HEK293 (cell line): Measurements from ENCODE around the gene METRNL.

ENCODE experiments used
- CTCF ChIA-PET: fragments of 350-600 bp; formaldehyde crosslinking; extraction: SDS; loops from one replicate; lab custom pipeline; 2021; ENCODE audit warnings: antibody characterized with exemption; lab: Yijun Ruan, JAX
- POLR2A ChIA-PET: fragments of 300-600 bp; formaldehyde crosslinking; extraction: SDS; loops from one replicate; lab custom pipeline; 2020; ENCODE audit warnings: antibody characterized with exemption, inconsistent platforms; lab: Yijun Ruan, JAX
- H3K27ac ChIP-seq: fragments of 200-500 bp; sonication (Bioruptor generic); 2 replicates; pipeline ENCODE4 v1.5.1; 2014; ENCODE audit warnings: low read depth, low read length, control low read depth, inconsistent platforms; ENCODE audit errors: extremely low read depth
- H3K36me3 ChIP-seq, 2 experiments: fragments of 200-500 bp in 1 of 2; sonication (Bioruptor generic) in 1 of 2; 1 replicate in 1 of 2; 2 replicates in 1 of 2; pipeline ENCODE4 v1.5.1; 2014 to 2017; ENCODE audit warnings: inconsistent platforms in 2 of 2, low read length in 2 of 2; ENCODE audit not compliant: control insufficient read depth in 2 of 2, insufficient read depth in 1 of 2
- H3K4me1 ChIP-seq: fragments of 200-500 bp; sonication (Bioruptor generic); 2 replicates; pipeline ENCODE4 v1.5.1; 2014; ENCODE audit warnings: mild to moderate bottlenecking, low read length, inconsistent platforms; ENCODE audit not compliant: control insufficient read depth, insufficient read depth
- H3K4me3 ChIP-seq: 2 replicates; pipeline ENCODE4 v1.5.1; 2011; ENCODE audit warnings: low read depth, mild to moderate bottlenecking, control low read depth, low read length, moderate library complexity
- H3K9me3 ChIP-seq: fragments of 200-500 bp; sonication (Bioruptor generic); 2 replicates; pipeline ENCODE4 v1.5.1; 2014; ENCODE audit warnings: low read depth, low read length, inconsistent platforms; ENCODE audit not compliant: control insufficient read depth, insufficient read depth
- GLIS1 ChIP-seq: fragments of 450-650 bp; formaldehyde crosslinking; IDR thresholded peaks from 2 replicates; pipeline ENCODE4 v1.5.1; 2016; ENCODE audit warnings: missing biosample characterization, missing genetic modification characterization
- GLIS2 ChIP-seq: fragments of 450-650 bp; formaldehyde crosslinking; IDR thresholded peaks from 2 replicates; pipeline ENCODE4 v1.5.1; 2016; ENCODE audit warnings: missing biosample characterization, missing genetic modification characterization
- HOXC10 ChIP-seq: sonication (generic); formaldehyde crosslinking; IDR thresholded peaks from 2 replicates; pipeline ENCODE4 v1.8.1; 2023; ENCODE audit warnings: mild to moderate bottlenecking, missing genetic modification reagents
- KLF1 ChIP-seq: fragments of 450-650 bp; formaldehyde crosslinking; IDR thresholded peaks from 2 replicates; pipeline ENCODE4 v1.5.1; 2016; ENCODE audit warnings: missing biosample characterization, missing genetic modification characterization
- KLF9 ChIP-seq: fragments of 450-650 bp; formaldehyde crosslinking; IDR thresholded peaks from 2 replicates; pipeline ENCODE4 v1.5.1; 2016; ENCODE audit warnings: missing biosample characterization, missing genetic modification characterization, low read depth
- SP2 ChIP-seq: fragments of 450-650 bp; formaldehyde crosslinking; IDR thresholded peaks from 2 replicates; pipeline ENCODE4 v1.5.1; 2016; ENCODE audit warnings: missing biosample characterization, missing genetic modification characterization
- YY1 ChIP-seq: fragments of 450-650 bp; formaldehyde crosslinking; IDR thresholded peaks from 2 replicates; pipeline ENCODE4 v1.5.1; 2018; ENCODE audit warnings: missing biosample characterization, missing genetic modification characterization
- ZBTB20 ChIP-seq: fragments of 450-650 bp; formaldehyde crosslinking; IDR thresholded peaks from 2 replicates; pipeline ENCODE4 v1.5.1; 2016; ENCODE audit warnings: missing biosample characterization, missing genetic modification characterization
- ZNF121 ChIP-seq: fragments of 450-650 bp; formaldehyde crosslinking; IDR thresholded peaks from 2 replicates; pipeline ENCODE4 v1.5.1; 2016; ENCODE audit warnings: missing biosample characterization, missing genetic modification characterization
- ZNF335 ChIP-seq: fragments of 450-650 bp; formaldehyde crosslinking; conservative IDR thresholded peaks from 2 replicates; pipeline ENCODE4 v1.5.1; 2016; ENCODE audit warnings: missing biosample characterization, missing genetic modification characterization
- ZNF366 ChIP-seq: fragments of 450-650 bp; formaldehyde crosslinking; conservative IDR thresholded peaks from 2 replicates; pipeline ENCODE4 v1.5.1; 2016; ENCODE audit warnings: missing biosample characterization, missing genetic modification characterization
- ZNF510 ChIP-seq: fragments of 450-650 bp; formaldehyde crosslinking; IDR thresholded peaks from 2 replicates; pipeline ENCODE4 v1.5.1; 2018; ENCODE audit warnings: mild to moderate bottlenecking, missing genetic modification characterization, missing biosample characterization; ENCODE audit not compliant: insufficient replicate concordance
- ZNF600 ChIP-seq: fragments of 450-650 bp; formaldehyde crosslinking; IDR thresholded peaks from 2 replicates; pipeline ENCODE4 v1.5.1; 2016; ENCODE audit warnings: missing biosample characterization, missing genetic modification characterization
- ZNF707 ChIP-seq: fragments of 450-650 bp; formaldehyde crosslinking; IDR thresholded peaks from 2 replicates; pipeline ENCODE4 v1.5.1; 2016; ENCODE audit warnings: missing biosample characterization, missing genetic modification characterization
- ZXDB ChIP-seq: fragments of 450-650 bp; formaldehyde crosslinking; IDR thresholded peaks from 2 replicates; pipeline ENCODE4 v1.5.1; 2016; ENCODE audit warnings: missing biosample characterization, missing genetic modification characterization
- TF ChIP-seq, protein P1 (sequence below): fragments of 450-650 bp; formaldehyde crosslinking; IDR thresholded peaks from 2 replicates; pipeline ENCODE4 v1.5.1; 2016; ENCODE audit warnings: missing biosample characterization, missing genetic modification characterization, borderline replicate concordance

Gene METRNL

DNA sequence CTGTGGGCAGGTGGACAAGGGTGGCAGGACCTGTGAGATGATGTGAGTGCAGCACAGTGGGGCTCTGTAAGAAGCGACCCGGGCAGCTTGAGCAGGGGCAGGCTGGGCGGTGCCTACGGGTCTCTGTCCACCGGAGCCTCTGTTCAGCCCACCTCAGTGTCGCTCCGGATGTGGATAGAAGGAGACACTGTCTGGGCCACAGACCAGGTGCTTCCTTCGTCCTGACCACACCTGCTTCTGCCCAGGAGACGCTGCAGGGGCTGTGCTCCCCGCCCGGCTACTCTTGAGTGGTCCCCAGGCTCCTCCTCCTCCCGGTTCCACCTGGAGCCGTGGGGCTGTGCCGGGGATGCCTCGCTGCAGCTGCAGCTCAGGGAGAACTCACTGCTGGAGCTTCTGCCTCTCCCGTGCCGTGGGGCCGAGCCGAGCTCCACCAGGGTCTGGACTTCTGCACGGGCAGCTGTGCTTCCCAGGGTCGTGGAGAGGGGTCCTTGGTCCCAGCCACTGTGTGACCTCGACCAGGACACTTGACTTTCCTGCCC is 21.5 kb downstream of the METRNL start:
- POLR2A ChIA-PET, result no interaction called here
- CTCF ChIA-PET, result no interaction called here
- H3K36me3 ChIP-seq, result peaks cover 0 to 8% of the 10 kb centered on the region in 2 experiments; a peak in 1 of 3 replicates
- peaks cover 8% of the 10 kb centered on the region; the same call in 1 of the 2 replicates for H3K4me1 ChIP-seq
- no peak overlapping the region for H3K4me3 ChIP-seq
- H3K9me3 ChIP-seq, result no peaks in the 10 kb centered on the region
- TF ChIP-seq ZXDB (tag by site-specific recombination) (no peak), ZNF600 (tag by site-specific recombination) (peak; percentile 60), KLF1 (0 out of 2 replicates have a peak, but pooled peaks have one; percentile 15)
- H3K27ac ChIP-seq, result no peak overlapping the region

DNA sequence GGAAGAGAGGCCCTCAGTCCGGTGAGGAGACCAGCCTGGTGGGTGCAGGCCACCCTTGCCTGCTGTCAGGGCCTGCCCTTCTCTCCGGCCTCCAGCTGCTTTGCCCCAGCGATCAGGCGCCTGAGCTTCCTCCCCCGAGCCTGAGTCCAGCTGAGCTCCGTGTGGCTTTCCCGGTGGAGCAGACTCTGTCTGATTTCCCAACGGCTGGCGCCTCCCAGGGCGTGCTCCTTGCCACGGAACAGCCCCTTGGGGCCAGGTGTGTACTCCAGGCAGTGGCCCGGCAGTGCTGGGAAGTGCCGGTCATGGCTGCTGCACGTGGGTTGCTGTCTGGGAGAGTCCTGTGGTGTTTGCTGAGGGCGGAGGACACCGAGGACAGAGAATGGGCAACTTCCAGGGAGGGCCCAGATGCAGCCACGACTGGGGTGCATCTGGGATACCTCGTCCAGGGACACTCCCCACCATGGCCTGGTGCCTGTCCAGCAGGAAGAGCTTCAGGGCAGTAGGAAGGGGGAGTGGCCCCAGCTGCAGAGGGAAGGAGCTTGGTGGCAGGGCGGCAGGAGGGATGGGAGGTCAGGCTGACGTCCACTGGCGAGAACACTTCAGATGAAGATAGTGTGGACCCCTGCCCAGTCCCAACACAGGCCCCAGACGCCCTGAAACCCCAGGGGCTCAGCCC is 22.5 kb downstream of the METRNL start:
- Histone ChIP-seq H3K27ac (no peak overlapping the region), H3K9me3 (no peaks in the 10 kb centered on the region), H3K36me3 (no peaks in the 10 kb centered on the region), H3K4me3 (no peak overlapping the region), H3K4me1 (peaks cover 8% of the 10 kb centered on the region; the same call in 1 of the 2 replicates)
- POLR2A ChIA-PET, result no interaction called here
- CTCF ChIA-PET, result no interaction called here
- TF ChIP-seq ZXDB (tag by site-specific recombination) (no peak), ZNF121 (tag by site-specific recombination) (no peak), HOXC10 (CRISPR knock-in tag) (no peak), YY1 (tag by site-specific recombination) (no peak), ZNF510 (tag by site-specific recombination) (no peak), ZNF335 (tag by site-specific recombination) (peak; percentile 41; the same call in 1 of the 2 replicates)
- TF ChIP-seq, protein P1, sequence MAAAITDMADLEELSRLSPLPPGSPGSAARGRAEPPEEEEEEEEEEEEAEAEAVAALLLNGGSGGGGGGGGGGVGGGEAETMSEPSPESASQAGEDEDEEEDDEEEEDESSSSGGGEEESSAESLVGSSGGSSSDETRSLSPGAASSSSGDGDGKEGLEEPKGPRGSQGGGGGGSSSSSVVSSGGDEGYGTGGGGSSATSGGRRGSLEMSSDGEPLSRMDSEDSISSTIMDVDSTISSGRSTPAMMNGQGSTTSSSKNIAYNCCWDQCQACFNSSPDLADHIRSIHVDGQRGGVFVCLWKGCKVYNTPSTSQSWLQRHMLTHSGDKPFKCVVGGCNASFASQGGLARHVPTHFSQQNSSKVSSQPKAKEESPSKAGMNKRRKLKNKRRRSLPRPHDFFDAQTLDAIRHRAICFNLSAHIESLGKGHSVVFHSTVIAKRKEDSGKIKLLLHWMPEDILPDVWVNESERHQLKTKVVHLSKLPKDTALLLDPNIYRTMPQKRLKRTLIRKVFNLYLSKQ, result no peak

DNA sequence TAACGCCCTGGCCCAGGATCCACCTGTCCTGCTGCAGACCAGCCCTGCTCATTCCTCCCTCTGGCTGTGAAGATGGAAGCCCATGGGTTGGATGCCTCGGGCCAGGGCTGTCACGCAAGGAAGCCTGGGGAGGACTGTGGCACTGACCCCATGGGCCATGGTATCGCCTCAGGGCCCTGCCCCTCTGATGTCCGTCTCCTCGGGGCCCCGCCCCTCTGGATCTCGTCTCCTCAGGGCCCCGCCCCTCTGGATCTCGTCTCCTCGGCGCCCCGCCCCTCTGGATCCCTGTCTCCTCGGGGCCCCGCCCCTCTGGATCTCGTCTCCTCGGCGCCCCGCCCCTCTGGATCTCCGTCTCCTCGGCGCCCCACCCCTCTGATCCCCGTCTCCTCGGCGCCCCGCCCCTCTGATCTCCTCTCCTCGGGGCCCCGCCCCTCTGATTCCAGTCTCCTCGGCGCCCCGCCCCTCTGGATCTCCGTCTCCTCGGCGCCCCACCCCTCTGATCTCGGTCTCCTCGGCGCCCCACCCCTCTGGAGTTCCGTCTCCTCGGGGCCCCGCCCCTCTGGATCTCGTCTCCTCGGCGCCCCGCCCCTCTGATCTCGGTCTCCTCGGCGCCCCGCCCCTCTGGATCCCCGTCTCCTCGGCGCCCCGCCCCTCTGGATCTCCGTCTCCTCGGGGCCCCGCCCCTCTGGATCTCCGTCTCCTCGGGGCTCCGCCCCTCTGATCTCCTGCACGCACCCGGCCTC is 24.0 kb downstream of the METRNL start:
- Histone ChIP-seq H3K9me3 (no peaks in the 10 kb centered on the region), H3K4me1 (peaks cover 8% of the 10 kb centered on the region; the same call in 1 of the 2 replicates), H3K36me3 (no peaks in the 10 kb centered on the region)
- TF ChIP-seq ZBTB20 (tag by site-specific recombination) (peak; percentile 25; the same call in 1 of the 2 replicates), GLIS1 (tag by site-specific recombination) (0 out of 2 replicates have a peak, but pooled peaks have one; percentile 19), KLF9 (tag by site-specific recombination) (peak; percentile 75; the same call in 1 of the 2 replicates), ZNF707 (tag by site-specific recombination) (no peak), SP2 (peak; percentile 26), GLIS2 (tag by site-specific recombination) (peak; percentile 33; the same call in 1 of the 2 replicates), ZNF366 (tag by site-specific recombination) (no peak)
- TF ChIP-seq, all 188 proteins: peak for 5
- Histone ChIP-seq H3K27ac (0 out of 2 replicates have a peak overlapping the region, but pooled peaks have one; percentile 16), H3K4me3 (peak overlapping the region; percentile 29)
- POLR2A ChIA-PET, result no interaction called here
- CTCF ChIA-PET, result no interaction called here
